Mesendoderm (in vitro differentiated cells): ENCODE results near the gene RIPOR3.
A peak's percentile ranks its signal among the peaks of the same experiment; 100 is the strongest.

Experiments
- DNase-seq: peaks from one replicate; pipeline ENCODE4 v3.0.0; 2013
- H2AK5ac ChIP-seq: 2 replicates; pipeline ENCODE4 v1.6.1; 2013; ENCODE audit warnings: low read length, inconsistent platforms
- H2BK120ac ChIP-seq: 2 replicates; pipeline ENCODE4 v1.6.1; 2013; ENCODE audit warnings: low read depth, mild to moderate bottlenecking, low read length, moderate library complexity, mixed read lengths
- H2BK15ac ChIP-seq: replicated peaks from 2 replicates; pipeline ENCODE4 v1.6.1; 2013; ENCODE audit warnings: low read depth, mild to moderate bottlenecking, moderate library complexity
- H2BK5ac ChIP-seq: 2 replicates; pipeline ENCODE4 v1.6.1; 2013; ENCODE audit warnings: low read length, inconsistent platforms
- H3K18ac ChIP-seq: 2 replicates; pipeline ENCODE4 v1.6.1; 2013; ENCODE audit warnings: mild to moderate bottlenecking, low read length, mixed read lengths
- H3K23ac ChIP-seq: one replicate; pipeline ENCODE4 v1.6.1; 2013; ENCODE audit warnings: low read length
- H3K27ac ChIP-seq: 2 replicates; pipeline ENCODE4 v1.5.1; 2013; ENCODE audit warnings: low read depth, mild to moderate bottlenecking, inconsistent platforms, low read length, moderate library complexity
- H3K27me3 ChIP-seq: 2 replicates; pipeline ENCODE4 v1.6.1; 2013; ENCODE audit warnings: low read length, control low read depth, mild to moderate bottlenecking, inconsistent platforms; ENCODE audit not compliant: insufficient read depth, poor library complexity
- H3K36me3 ChIP-seq: 2 replicates; pipeline ENCODE4 v1.6.1; 2013; ENCODE audit warnings: low read length, inconsistent platforms; ENCODE audit not compliant: control insufficient read depth, insufficient read depth
- H3K4ac ChIP-seq: one replicate; pipeline ENCODE4 v1.6.1; 2013; ENCODE audit warnings: low read depth, mild to moderate bottlenecking, low read length, moderate library complexity
- H3K4me1 ChIP-seq: 2 replicates; pipeline ENCODE4 v1.6.1; 2013; ENCODE audit warnings: low read depth, low read length, inconsistent platforms; ENCODE audit not compliant: control insufficient read depth
- H3K4me2 ChIP-seq: 2 replicates; pipeline ENCODE4 v1.6.1; 2013; ENCODE audit warnings: low read length
- H3K4me3 ChIP-seq: 2 replicates; pipeline ENCODE4 v1.5.1; 2013; ENCODE audit warnings: mild to moderate bottlenecking, low read length
- H3K56ac ChIP-seq: one replicate; pipeline ENCODE4 v1.6.1; 2013; ENCODE audit warnings: low read length
- H3K79me1 ChIP-seq: 2 replicates; pipeline ENCODE4 v1.6.1; 2013; ENCODE audit warnings: low read length, inconsistent platforms
- H3K79me2 ChIP-seq: 2 replicates; pipeline ENCODE4 v1.6.1; 2013; ENCODE audit warnings: mild to moderate bottlenecking, low read length; ENCODE audit not compliant: control insufficient read depth, insufficient read depth
- H3K9ac ChIP-seq: 2 replicates; pipeline ENCODE4 v1.6.1; 2013; ENCODE audit warnings: low read length, inconsistent platforms
- H4K5ac ChIP-seq: one replicate; pipeline ENCODE4 v1.6.1; 2013; ENCODE audit warnings: low read length
- H4K8ac ChIP-seq: one replicate; pipeline ENCODE4 v1.6.1; 2013; ENCODE audit warnings: low read depth, mild to moderate bottlenecking, control low read depth, low read length, moderate library complexity
- WGBS: extraction: QIAGEN DNeasy Blood & Tissue Kit; methylation state at CpG from one replicate; pipeline ENCODE4 v1.1.7; 2013; ENCODE audit warnings: low lambda C conversion rate, missing lambda C conversion rate; ENCODE audit not compliant: insufficient coverage; ENCODE audit errors: extremely low coverage; 5-methylcytosine and 5-hydroxymethylcytosine counted together

The RIPOR3 gene

GRCh38 chr20:50713657-50714101, 22.3 kb upstream of the RIPOR3 start:
- no peak overlapping the region for H3K4me3 ChIP-seq
- no peaks in the 10 kb centered on the region for H3K79me1 ChIP-seq
- WGBS = no CpG with 5 or more reads among the region's 7 CpGs

DNA sequence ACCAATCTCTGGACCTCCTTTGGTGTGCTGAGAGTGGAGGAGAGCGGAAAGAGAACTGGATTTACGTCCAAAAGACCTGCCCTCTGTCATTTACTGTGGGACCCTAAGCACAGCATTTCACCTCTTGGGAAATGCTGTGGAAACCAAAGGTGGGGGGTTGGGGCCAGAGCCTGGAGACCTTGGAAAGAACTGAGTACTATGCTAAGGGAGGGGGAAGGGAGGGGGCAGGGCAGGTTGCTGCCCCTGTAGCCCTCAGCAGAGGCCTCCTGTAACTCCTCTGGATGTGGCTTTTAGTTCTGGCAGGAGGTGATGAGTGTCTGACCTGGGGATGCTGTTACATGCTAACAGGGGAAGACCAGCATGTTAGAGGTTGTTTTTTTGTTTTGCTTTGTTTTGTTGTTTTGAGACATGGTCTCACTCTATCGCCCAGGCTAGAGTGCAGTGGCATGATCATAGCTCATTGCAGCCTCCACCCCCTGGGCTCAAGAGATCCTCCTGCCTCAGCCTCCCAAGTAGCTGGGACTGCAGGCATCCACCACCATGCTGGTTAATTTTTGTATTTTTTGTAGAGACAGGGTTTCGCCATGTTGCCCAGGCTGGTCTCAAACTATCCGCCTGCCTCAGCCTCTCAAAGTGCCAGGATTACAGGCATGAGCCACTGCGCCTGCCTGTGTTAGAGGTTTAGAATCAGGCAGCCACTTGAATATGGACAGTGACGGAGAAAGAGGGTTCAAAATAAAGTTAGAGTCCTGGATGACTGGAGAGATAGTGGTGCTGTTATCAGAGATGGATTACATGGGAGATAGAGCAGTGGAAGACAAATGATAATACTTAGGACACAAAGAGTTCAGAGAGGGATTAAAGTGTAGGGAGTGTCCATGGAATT, 21.7 kb upstream of the RIPOR3 start:
- H4K8ac ChIP-seq = no peak overlapping the region
- no peak for DNase-seq
- H3K4me1 ChIP-seq = peaks cover 1% of the 10 kb centered on the region
- H3K27ac ChIP-seq = no peak overlapping the region
- no peaks in the 10 kb centered on the region for H3K79me1 ChIP-seq
- H3K4ac ChIP-seq = no peak overlapping the region
- WGBS = no CpG with 5 or more reads among the region's 7 CpGs
- no peak overlapping the region for H3K4me3 ChIP-seq
- no peak overlapping the region for H3K4me2 ChIP-seq
- H2BK15ac ChIP-seq = no peak overlapping the region
- no peak overlapping the region for H4K5ac ChIP-seq
- no peak overlapping the region for H2BK5ac ChIP-seq
- H2BK120ac ChIP-seq = no peak overlapping the region
- H2AK5ac ChIP-seq = no peak overlapping the region
- H3K36me3 ChIP-seq = no peaks in the 10 kb centered on the region
- no peak overlapping the region for H3K18ac ChIP-seq
- no peaks in the 10 kb centered on the region for H3K27me3 ChIP-seq
- H3K79me2 ChIP-seq = no peaks in the 10 kb centered on the region
- no peak overlapping the region for H3K9ac ChIP-seq
- H3K23ac ChIP-seq = no peak overlapping the region
- peak overlapping the region; percentile 42 for H3K56ac ChIP-seq

More at GRCh38 chr20:50713657-50714101, 22.3 kb upstream of the RIPOR3 start:
- H3K18ac ChIP-seq = no peak overlapping the region
- H2BK15ac ChIP-seq = no peak overlapping the region
- peak; percentile 83 for DNase-seq
- H3K27ac ChIP-seq = no peak overlapping the region
- H3K4me1 ChIP-seq = peaks cover 1% of the 10 kb centered on the region
- no peak overlapping the region for H2AK5ac ChIP-seq
- no peaks in the 10 kb centered on the region for H3K36me3 ChIP-seq
- H4K5ac ChIP-seq = no peak overlapping the region
- no peaks in the 10 kb centered on the region for H3K79me2 ChIP-seq
- H3K23ac ChIP-seq = no peak overlapping the region
- H3K4me2 ChIP-seq = no peak overlapping the region
- no peak overlapping the region for H3K4ac ChIP-seq
- H4K8ac ChIP-seq = no peak overlapping the region
- H3K27me3 ChIP-seq = no peaks in the 10 kb centered on the region
- H3K9ac ChIP-seq = no peak overlapping the region
- no peak overlapping the region for H2BK5ac ChIP-seq
- H3K56ac ChIP-seq = no peak overlapping the region
- no peak overlapping the region for H2BK120ac ChIP-seq

- peaks cover 1% of the 10 kb centered on the region for H3K4me1 ChIP-seq
- no peaks in the 10 kb centered on the region for H3K79me1 ChIP-seq
- H3K18ac ChIP-seq = no peak overlapping the region
- H3K79me2 ChIP-seq = no peaks in the 10 kb centered on the region
- no peak overlapping the region for H3K9ac ChIP-seq
- H4K8ac ChIP-seq = no peak overlapping the region
- H3K36me3 ChIP-seq = no peaks in the 10 kb centered on the region
- no peak overlapping the region for H2BK120ac ChIP-seq
- WGBS = no CpG with 5 or more reads among the region's 13 CpGs
- H3K4me3 ChIP-seq = no peak overlapping the region
- no peak for DNase-seq
- H3K56ac ChIP-seq = no peak overlapping the region
- H2BK15ac ChIP-seq = no peak overlapping the region
- H4K5ac ChIP-seq = no peak overlapping the region
- no peak overlapping the region for H3K4ac ChIP-seq
- no peaks in the 10 kb centered on the region for H3K27me3 ChIP-seq
- no peak overlapping the region for H3K4me2 ChIP-seq
- no peak overlapping the region for H3K23ac ChIP-seq
- H2AK5ac ChIP-seq = no peak overlapping the region
- no peak overlapping the region for H2BK5ac ChIP-seq
- H3K27ac ChIP-seq = no peak overlapping the region
Measured at GRCh38 chr20:50711113-50711825, 19.9 kb upstream of the RIPOR3 start.

- DNase-seq = no peak
- H3K18ac ChIP-seq = no peak overlapping the region
- H3K4me2 ChIP-seq = no peak overlapping the region
- WGBS = no CpG with 5 or more reads among the region's 9 CpGs
- H3K27me3 ChIP-seq = no peaks in the 10 kb centered on the region
- no peak overlapping the region for H2BK15ac ChIP-seq
- H3K79me2 ChIP-seq = no peaks in the 10 kb centered on the region
- peaks cover 1% of the 10 kb centered on the region for H3K4me1 ChIP-seq
- H3K4me3 ChIP-seq = no peak overlapping the region
- H3K27ac ChIP-seq = no peak overlapping the region
- no peak overlapping the region for H4K8ac ChIP-seq
- H3K4ac ChIP-seq = no peak overlapping the region
- H2BK120ac ChIP-seq = no peak overlapping the region
- no peak overlapping the region for H2AK5ac ChIP-seq
- H4K5ac ChIP-seq = no peak overlapping the region
- H3K36me3 ChIP-seq = no peaks in the 10 kb centered on the region
- H3K56ac ChIP-seq = no peak overlapping the region
- H3K23ac ChIP-seq = no peak overlapping the region
- H3K9ac ChIP-seq = no peak overlapping the region
- no peak overlapping the region for H2BK5ac ChIP-seq
- no peaks in the 10 kb centered on the region for H3K79me1 ChIP-seq
Measured at GRCh38 chr20:50710492-50711063, 19.2 kb upstream of the RIPOR3 start.

- no peaks in the 10 kb centered on the region for H3K79me2 ChIP-seq
- H3K23ac ChIP-seq = no peak overlapping the region
- no peaks in the 10 kb centered on the region for H3K79me1 ChIP-seq
- no peak overlapping the region for H2BK120ac ChIP-seq
- H4K8ac ChIP-seq = no peak overlapping the region
- no peak overlapping the region for H3K4me2 ChIP-seq
- H3K4me3 ChIP-seq = no peak overlapping the region
- no peak overlapping the region for H3K56ac ChIP-seq
- no peak overlapping the region for H4K5ac ChIP-seq
- WGBS = no CpG with 5 or more reads among the region's 5 CpGs
- no peak overlapping the region for H2BK5ac ChIP-seq
- H3K36me3 ChIP-seq = no peaks in the 10 kb centered on the region
- H3K9ac ChIP-seq = no peak overlapping the region
- no peak overlapping the region for H2AK5ac ChIP-seq
- DNase-seq = no peak
- H3K4ac ChIP-seq = no peak overlapping the region
- no peak overlapping the region for H2BK15ac ChIP-seq
- peaks cover 1% of the 10 kb centered on the region for H3K4me1 ChIP-seq
- H3K27me3 ChIP-seq = no peaks in the 10 kb centered on the region
- no peak overlapping the region for H3K18ac ChIP-seq
- H3K27ac ChIP-seq = no peak overlapping the region
Measured at GRCh38 chr20:50709636-50709973, 18.3 kb upstream of the RIPOR3 start.
